Right atrium auricular region (tissue), 2 donors: Measurements from ENCODE around the gene VRK3. TPM values are rescaled to one million over a fixed set of nuclear protein-coding genes. Genes with fewer than 3 reads are reported as not detected.

Experiments used
- DNase-seq: peaks from one replicate; pipeline ENCODE4 v3.0.0-alpha.2; 2019; ENCODE audit warnings: low spot score
- H3K27ac ChIP-seq, 2 donors: fragments of 200-600 bp; sonication (generic); 1 replicate in 1 of 2; 2 replicates in 1 of 2; pipeline ENCODE4 v1.5.1; 2016 to 2019
- H3K27me3 ChIP-seq, 2 donors: fragments of 200-600 bp; sonication (generic); one replicate each; pipeline versions ENCODE4 v1.5.1 to v1.6.0; 2017 to 2019
- H3K36me3 ChIP-seq: fragments of 200-600 bp; sonication (generic); one replicate; pipeline ENCODE4 v1.5.1; 2016
- H3K4me1 ChIP-seq, 2 donors: fragments of 200-600 bp; sonication (generic); one replicate each; pipeline versions ENCODE4 v1.5.1 to v1.6.0; 2017 to 2019
- H3K4me3 ChIP-seq, 2 donors: fragments of 200-600 bp; sonication (generic); 1 replicate in 1 of 2; 2 replicates in 1 of 2; pipeline ENCODE4 v1.5.1; 2017 to 2019; ENCODE audit warnings: mild to moderate bottlenecking in 1 of 2, moderate library complexity in 1 of 2
- H3K9me3 ChIP-seq, 2 donors: fragments of 200-600 bp; sonication (generic); one replicate each; pipeline ENCODE4 v1.5.1; 2019
- total RNA-seq, 2 donors: library from RNA; depleted of rRNA; stranded (reverse); fragments of >200 nt; gene quantifications; one replicate each; pipeline ENCODE4 v1.1.0, GENCODE V29; 2016
- TF ChIP-seq, protein P1 (sequence below), 2 donors: fragments of 200-600 bp; sonication (generic); IDR thresholded peaks; one replicate each; pipeline ENCODE4 v1.5.1; 2019; ENCODE audit warnings: antibody characterized with exemption in 2 of 2

The VRK3 gene
- total RNA-seq, 2 donors from 2014 or later, result 20.5 to 25.5 TPM

DNA sequence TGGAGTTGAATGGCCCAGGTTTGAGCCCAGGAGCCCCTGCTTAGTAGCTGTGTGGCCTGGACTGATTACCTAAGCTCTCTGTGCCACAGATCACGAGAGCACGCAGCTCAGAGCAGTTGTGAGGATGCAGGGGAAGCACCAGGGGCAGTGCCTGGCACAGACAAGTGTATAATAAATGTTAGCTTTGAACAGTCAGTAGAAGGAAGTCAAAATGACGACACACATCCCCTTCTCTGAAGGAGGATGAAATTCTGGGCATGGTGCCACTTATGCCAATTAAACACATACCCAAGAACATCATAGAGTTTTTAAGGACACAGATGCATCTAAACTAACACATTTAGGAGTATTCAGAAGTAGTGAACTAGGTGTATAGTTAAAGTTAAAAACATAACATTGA lies 39.3 kb downstream of the VRK3 start:
- Histone ChIP-seq H3K27me3 (no peaks in the 10 kb centered on the region), H3K4me3 (no peak overlapping the region), H3K9me3 (no peaks in the 10 kb centered on the region), H3K27ac (no peak overlapping the region), H3K4me1 (no peaks in the 10 kb centered on the region), H3K36me3 (peaks cover 50% of the 10 kb centered on the region)
- TF ChIP-seq, protein P1, sequence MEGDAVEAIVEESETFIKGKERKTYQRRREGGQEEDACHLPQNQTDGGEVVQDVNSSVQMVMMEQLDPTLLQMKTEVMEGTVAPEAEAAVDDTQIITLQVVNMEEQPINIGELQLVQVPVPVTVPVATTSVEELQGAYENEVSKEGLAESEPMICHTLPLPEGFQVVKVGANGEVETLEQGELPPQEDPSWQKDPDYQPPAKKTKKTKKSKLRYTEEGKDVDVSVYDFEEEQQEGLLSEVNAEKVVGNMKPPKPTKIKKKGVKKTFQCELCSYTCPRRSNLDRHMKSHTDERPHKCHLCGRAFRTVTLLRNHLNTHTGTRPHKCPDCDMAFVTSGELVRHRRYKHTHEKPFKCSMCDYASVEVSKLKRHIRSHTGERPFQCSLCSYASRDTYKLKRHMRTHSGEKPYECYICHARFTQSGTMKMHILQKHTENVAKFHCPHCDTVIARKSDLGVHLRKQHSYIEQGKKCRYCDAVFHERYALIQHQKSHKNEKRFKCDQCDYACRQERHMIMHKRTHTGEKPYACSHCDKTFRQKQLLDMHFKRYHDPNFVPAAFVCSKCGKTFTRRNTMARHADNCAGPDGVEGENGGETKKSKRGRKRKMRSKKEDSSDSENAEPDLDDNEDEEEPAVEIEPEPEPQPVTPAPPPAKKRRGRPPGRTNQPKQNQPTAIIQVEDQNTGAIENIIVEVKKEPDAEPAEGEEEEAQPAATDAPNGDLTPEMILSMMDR (IDR thresholded peaks at IDR 0.05), result no peak
- no peak for DNase-seq

DNA sequence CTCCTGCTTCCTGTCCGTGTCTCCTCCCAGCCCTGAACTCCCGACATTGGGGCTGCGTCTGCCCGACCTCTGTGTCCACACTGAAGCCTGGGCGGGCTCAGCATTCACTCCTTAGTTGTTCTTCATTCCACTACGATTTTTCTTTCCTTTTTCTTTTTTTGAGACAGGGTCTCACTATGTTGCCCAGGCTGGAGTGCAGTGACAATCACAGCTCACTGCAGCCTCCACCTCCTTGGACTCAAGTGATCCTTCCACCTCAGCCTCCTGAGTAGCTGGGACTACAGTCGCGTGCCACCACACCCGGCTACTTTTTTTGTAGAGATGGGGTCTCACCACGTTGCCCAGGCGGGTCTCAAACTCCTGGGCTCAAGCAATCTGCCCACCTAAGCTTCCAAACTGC lies 40.7 kb downstream of the VRK3 start:
- Histone ChIP-seq H3K4me3 (no peak overlapping the region), H3K4me1 (no peaks in the 10 kb centered on the region), H3K36me3 (peaks cover 38% of the 10 kb centered on the region), H3K9me3 (no peaks in the 10 kb centered on the region), H3K27me3 (no peaks in the 10 kb centered on the region), H3K27ac (no peak overlapping the region)
- TF ChIP-seq, protein P1 (IDR thresholded peaks at IDR 0.05), result no peak
- no peak for DNase-seq

DNA sequence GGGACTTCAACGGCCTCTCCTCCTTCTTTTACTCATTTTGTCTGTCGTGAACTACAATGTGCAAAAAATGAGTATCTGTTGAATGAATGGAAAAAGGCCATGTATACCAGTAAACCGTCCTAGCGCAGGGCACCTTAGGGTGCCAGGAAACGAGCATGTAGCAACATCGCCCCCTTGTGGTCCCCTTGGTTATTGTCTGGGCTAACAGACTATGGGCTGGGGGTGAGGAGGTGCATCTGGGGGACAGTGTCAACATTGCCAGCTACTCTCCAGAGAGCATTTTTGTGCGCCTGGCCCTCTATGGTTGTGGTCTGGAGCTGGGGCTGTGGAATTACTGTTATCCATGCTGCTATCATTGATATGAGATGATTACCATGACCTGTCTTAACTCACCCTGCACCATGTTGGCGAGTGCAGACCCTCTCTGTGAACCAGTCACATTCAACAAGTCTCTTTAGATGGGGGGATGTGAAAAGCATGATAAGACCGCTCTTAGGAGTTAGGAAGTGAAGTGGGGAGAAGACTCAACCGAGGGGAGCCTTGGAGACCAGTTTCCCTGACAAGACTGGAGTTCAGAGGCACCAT lies 41.4 kb downstream of the VRK3 start:
- Histone ChIP-seq H3K4me3 (no peak overlapping the region), H3K27ac (no peak overlapping the region), H3K9me3 (no peaks in the 10 kb centered on the region), H3K4me1 (no peaks in the 10 kb centered on the region), H3K27me3 (no peaks in the 10 kb centered on the region), H3K36me3 (peaks cover 32% of the 10 kb centered on the region)
- TF ChIP-seq, protein P1 (IDR thresholded peaks at IDR 0.05), result peak; percentile 54 to 88
- DNase-seq, result peak; percentile 65

DNA sequence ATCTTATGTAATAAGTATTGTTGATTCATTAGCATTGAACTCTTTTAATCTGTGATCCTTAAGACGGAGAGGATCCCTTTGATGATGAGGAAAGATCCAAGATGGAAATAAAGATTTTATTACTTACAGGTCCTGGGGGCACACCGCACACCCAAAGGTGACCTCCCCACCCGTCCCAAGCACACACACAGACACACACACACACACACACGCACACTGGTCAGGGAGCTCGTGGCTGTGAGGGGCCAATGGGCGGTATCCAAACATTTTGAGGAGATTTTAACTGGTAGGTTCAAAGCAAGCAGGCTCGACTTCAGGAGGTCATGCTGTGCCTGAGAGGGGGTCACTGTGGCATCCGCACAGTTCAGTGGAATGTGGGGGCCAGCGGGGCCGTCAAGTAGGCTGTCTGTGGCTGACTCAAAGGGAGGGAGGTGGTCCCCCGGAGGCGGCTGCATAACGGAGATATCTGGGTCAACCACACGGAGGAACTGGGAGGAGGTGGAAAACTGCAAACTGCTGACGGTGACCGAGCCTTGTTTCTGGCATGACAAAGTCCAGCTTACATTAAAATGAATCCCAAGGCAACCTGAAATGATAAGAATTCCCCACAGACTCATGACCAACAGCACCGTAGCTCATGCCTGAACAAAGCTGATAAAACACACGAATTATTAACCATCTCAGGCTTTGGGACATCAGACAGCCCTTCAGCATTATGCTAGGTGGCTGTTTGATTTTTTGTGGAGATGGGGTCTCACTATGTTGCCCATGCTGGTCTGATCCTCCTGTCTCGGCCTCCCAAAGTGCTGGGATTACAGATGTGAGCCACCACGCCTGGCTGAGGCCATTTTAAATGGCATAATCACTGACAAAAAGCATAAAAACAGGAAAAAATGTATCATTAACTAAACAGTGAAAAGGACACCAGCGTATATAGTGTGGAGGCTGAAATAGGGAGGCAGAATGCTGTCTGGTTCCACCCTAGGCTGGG lies 43.3 kb downstream of the VRK3 start:
- TF ChIP-seq, protein P1 (IDR thresholded peaks at IDR 0.05), result no peak
- Histone ChIP-seq H3K4me1 (no peaks in the 10 kb centered on the region), H3K27me3 (no peaks in the 10 kb centered on the region), H3K36me3 (peaks cover 39% of the 10 kb centered on the region), H3K9me3 (no peaks in the 10 kb centered on the region), H3K4me3 (no peak overlapping the region), H3K27ac (no peak overlapping the region)
- no peak for DNase-seq

DNA sequence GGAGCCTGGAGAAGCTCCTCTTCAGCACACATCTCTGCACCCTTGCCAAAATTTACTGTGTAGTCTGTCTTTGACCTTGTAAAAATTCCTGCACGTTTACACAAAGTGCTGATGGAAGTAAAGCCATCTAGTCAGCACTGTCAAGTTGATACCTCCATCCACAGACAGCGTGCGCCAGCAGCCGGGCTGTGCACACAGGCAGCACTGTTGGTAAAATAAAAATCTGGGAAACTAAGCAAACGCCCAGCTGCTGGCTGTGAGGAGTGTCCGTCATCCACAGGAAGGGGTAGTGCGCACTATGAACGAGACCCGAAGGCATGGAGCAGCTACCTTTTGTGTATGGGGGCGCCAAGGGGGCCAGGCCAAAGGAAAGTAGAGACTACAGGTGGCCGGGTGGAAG lies 46.8 kb downstream of the VRK3 start:
- TF ChIP-seq, protein P1 (IDR thresholded peaks at IDR 0.05), result no peak
- no peak for DNase-seq
- no peak overlapping the region for H3K4me3 ChIP-seq
- no peak overlapping the region for H3K27ac ChIP-seq
- H3K4me1 ChIP-seq, result no peaks in the 10 kb centered on the region
- H3K27me3 ChIP-seq, result no peaks in the 10 kb centered on the region
- H3K9me3 ChIP-seq, result no peaks in the 10 kb centered on the region
- peaks cover 36% of the 10 kb centered on the region for H3K36me3 ChIP-seq
